ENCODE results near the gene PRR23E.

DNA sequence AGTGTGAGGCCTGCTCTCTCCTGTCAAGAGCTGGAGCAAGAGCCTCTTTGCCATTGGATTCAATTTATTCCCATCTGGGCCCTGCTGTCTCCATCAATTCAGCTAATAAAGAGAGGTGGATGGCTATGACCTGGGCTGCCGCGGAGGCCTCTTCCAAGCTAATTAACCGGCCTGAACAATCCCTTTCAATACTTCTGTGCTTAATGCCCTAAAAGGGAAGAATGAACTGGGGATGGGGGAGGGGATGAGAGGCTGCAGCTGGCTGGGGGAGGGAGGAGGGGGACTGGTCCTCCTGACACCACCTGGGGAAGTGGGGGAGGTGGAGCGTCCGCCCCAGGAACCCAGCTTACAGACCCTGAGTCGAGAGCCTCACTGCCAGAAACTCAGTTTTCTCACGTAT lies 33.4 kb upstream of the PRR23E start:
- TF ChIP-seq, protein P1, sequence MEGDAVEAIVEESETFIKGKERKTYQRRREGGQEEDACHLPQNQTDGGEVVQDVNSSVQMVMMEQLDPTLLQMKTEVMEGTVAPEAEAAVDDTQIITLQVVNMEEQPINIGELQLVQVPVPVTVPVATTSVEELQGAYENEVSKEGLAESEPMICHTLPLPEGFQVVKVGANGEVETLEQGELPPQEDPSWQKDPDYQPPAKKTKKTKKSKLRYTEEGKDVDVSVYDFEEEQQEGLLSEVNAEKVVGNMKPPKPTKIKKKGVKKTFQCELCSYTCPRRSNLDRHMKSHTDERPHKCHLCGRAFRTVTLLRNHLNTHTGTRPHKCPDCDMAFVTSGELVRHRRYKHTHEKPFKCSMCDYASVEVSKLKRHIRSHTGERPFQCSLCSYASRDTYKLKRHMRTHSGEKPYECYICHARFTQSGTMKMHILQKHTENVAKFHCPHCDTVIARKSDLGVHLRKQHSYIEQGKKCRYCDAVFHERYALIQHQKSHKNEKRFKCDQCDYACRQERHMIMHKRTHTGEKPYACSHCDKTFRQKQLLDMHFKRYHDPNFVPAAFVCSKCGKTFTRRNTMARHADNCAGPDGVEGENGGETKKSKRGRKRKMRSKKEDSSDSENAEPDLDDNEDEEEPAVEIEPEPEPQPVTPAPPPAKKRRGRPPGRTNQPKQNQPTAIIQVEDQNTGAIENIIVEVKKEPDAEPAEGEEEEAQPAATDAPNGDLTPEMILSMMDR (conservative IDR thresholded peaks at IDR 0.05; ENCODE audit: low read length): no peak
- no peak for TF ChIP-seq EZH2phosphoT487 (IDR thresholded peaks at IDR 0.05; ENCODE audit: borderline replicate concordance, low read depth, low read length)
